SH-SY5Y (cell line): ENCODE results near the gene ADTRP.

ENCODE experiments used
- GATA2 ChIP-seq: IDR thresholded peaks from 2 replicates; pipeline ENCODE4 v1.6.1; 2011; ENCODE audit warnings: mild to moderate bottlenecking, low read depth, low read length
- GATA3 ChIP-seq: IDR thresholded peaks from 2 replicates; pipeline ENCODE4 v1.6.1; 2011; ENCODE audit warnings: low read depth, mild to moderate bottlenecking, low read length, moderate library complexity

DNA sequence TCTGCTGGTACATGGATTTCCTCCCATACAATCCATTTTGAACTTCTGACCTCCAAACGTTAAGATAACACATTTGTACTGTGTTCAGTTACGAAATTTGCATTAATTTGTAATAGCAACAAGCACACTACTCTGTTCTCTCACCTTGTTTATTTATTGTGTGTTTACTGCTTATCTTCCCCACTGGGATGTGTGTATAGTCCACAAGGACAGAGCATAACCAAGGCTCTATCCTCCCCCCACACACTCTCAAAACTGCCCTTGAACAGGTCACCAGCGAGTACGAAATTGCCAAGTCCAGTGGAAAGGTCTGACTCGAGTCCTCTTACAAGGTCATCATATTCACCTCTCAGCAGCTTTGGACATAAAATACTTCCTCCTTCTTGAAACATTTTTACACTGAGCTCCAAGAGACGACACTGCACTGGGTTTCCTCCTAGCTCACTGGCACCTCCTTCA lies 18.6 kb downstream of the ADTRP start:
- TF ChIP-seq GATA2, result no peak
- no peak for TF ChIP-seq GATA3
